Thyroid gland (tissue), 4 donors: Measurements from ENCODE around the gene PCCA. TPM values are rescaled to one million over a fixed set of nuclear protein-coding genes. Genes with fewer than 3 reads are reported as not detected.
A peak's percentile ranks its signal among the peaks of the same experiment; 100 is the strongest.
"Not testable (repeated sequence)": the region's sequence is repeated elsewhere in the genome, so short reads cannot be mapped to it uniquely, and the experiment has no call there.

Source experiments
- DNase-seq, 2 donors: peaks; one replicate each; pipeline ENCODE4 v3.0.0-alpha.2; 2019
- H3K27ac ChIP-seq, 3 donors: fragments of 200-600 bp; sonication (generic); 1 replicate in 2 of 3; 2 replicates in 1 of 3; pipeline ENCODE4 v1.5.1; 2016 to 2019; ENCODE audit warnings: mild to moderate bottlenecking in 1 of 3, moderate library complexity in 1 of 3
- H3K27me3 ChIP-seq: fragments of 200-600 bp; sonication (generic); one replicate; pipeline ENCODE4 v1.5.1; 2019
- H3K36me3 ChIP-seq, 2 donors: fragments of 200-600 bp; sonication (generic); one replicate each; pipeline ENCODE4 v1.5.1; 2016 to 2019
- H3K4me1 ChIP-seq, 2 donors: fragments of 200-600 bp; sonication (generic); one replicate each; pipeline ENCODE4 v1.5.1; 2017 to 2019
- H3K4me3 ChIP-seq, 3 donors: fragments of 200-600 bp; sonication (generic); replicated peaks in 1 of 3; 1 replicate in 2 of 3; 2 replicates in 1 of 3; pipeline ENCODE4 v1.5.1; 2016; ENCODE audit warnings: mild to moderate bottlenecking in 1 of 3
- H3K9me3 ChIP-seq: fragments of 200-600 bp; sonication (generic); one replicate; pipeline ENCODE4 v1.5.1; 2017
- POLR2A ChIP-seq, 2 donors: fragments of 450-650 bp; IDR thresholded peaks; one replicate each; pipeline ENCODE4 v1.6.1; 2017; ENCODE audit warnings: antibody characterized with exemption in 2 of 2, mild to moderate bottlenecking in 2 of 2, moderate library complexity in 1 of 2
- WGBS, 2 donors: methylation state at CpG; one replicate each; pipeline ENCODE4 v1.1.5; 2017; 5-methylcytosine and 5-hydroxymethylcytosine counted together
- intact Hi-C: fragments of 100-400 bp; cut with DNase I; formaldehyde crosslinking; loops from one replicate; pipeline ENCODE4 v1.15.1; 2023
- total RNA-seq, 4 donors: library from RNA; depleted of rRNA; stranded (reverse); fragments of >200 nt; gene quantifications; one replicate each; pipeline ENCODE4 v1.2.3, GENCODE V29; 2016
- TF ChIP-seq, protein P1 (sequence below), 6 experiments: fragments of 200-600 bp in 3 of 6; fragments of 450-650 bp in 3 of 6; sonication (generic) in 3 of 6; IDR thresholded peaks; one replicate each; pipeline ENCODE4 v1.5.1; 2016 to 2019; ENCODE audit warnings: antibody characterized with exemption in 6 of 6, mild to moderate bottlenecking in 2 of 6, inconsistent platforms in 1 of 6, moderate library complexity in 1 of 6

The PCCA gene
- total RNA-seq, 4 donors from 2014 or later, result 54.3 to 95.2 (median 67.7) TPM

DNA sequence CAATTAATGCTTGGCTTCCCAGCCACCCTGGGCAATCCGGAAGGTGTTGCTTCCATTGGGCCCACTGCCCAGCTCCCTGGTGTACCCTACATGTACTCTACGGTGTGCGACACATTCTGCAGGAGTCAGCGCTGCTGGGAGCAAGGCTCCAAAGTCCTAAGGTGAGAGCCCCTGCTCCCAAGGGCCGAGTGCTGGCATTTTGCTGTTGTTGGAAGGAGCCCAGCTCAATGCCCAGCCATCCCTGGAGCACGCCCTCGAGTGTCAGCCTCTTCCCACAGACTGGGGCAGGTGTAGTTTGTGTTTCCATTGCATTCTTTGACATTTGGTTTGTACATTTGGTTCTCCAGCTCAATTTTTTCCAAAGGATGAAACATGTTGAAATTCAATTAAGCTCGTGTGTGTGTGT lies 435.1 kb downstream of the PCCA start:
- WGBS, 2 donors, result 70 to 81% methylated on average over 4 to 8 of the region's 8 CpGs
- intact Hi-C loops, result no loop called here
- H3K4me3 ChIP-seq, result no peak overlapping the region
- TF ChIP-seq, protein P1, sequence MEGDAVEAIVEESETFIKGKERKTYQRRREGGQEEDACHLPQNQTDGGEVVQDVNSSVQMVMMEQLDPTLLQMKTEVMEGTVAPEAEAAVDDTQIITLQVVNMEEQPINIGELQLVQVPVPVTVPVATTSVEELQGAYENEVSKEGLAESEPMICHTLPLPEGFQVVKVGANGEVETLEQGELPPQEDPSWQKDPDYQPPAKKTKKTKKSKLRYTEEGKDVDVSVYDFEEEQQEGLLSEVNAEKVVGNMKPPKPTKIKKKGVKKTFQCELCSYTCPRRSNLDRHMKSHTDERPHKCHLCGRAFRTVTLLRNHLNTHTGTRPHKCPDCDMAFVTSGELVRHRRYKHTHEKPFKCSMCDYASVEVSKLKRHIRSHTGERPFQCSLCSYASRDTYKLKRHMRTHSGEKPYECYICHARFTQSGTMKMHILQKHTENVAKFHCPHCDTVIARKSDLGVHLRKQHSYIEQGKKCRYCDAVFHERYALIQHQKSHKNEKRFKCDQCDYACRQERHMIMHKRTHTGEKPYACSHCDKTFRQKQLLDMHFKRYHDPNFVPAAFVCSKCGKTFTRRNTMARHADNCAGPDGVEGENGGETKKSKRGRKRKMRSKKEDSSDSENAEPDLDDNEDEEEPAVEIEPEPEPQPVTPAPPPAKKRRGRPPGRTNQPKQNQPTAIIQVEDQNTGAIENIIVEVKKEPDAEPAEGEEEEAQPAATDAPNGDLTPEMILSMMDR (IDR thresholded peaks at IDR 0.05), result no peak
- TF ChIP-seq POLR2A (IDR thresholded peaks at IDR 0.05), result no peak
- no peak overlapping the region for H3K27ac ChIP-seq
- H3K9me3 ChIP-seq, result no peaks in the 10 kb centered on the region
- DNase-seq, result peak in 1 of 2 donors; percentile 17
- H3K27me3 ChIP-seq, result no peaks in the 10 kb centered on the region
- H3K36me3 ChIP-seq, result no peaks in the 10 kb centered on the region
- no peaks in the 10 kb centered on the region for H3K4me1 ChIP-seq

- H3K4me3 ChIP-seq, DNase-seq, H3K27me3 ChIP-seq, H3K9me3 ChIP-seq, H3K4me1 ChIP-seq, H3K36me3 ChIP-seq, H3K27ac ChIP-seq, intact Hi-C loops: not testable (repeated sequence)
- 97 to 98% methylated on average over 5 of the region's 5 CpGs for WGBS, 2 donors
Measured at GRCh38 chr13:100524688-100525087, 435.8 kb downstream of the PCCA start.

GRCh38 chr13:100525453-100526317 lies 436.8 kb downstream of the PCCA start:
- intact Hi-C loops, result no loop called here
- no peaks in the 10 kb centered on the region for H3K4me1 ChIP-seq
- H3K27me3 ChIP-seq, result no peaks in the 10 kb centered on the region
- H3K4me3 ChIP-seq, result no peak overlapping the region
- no peak overlapping the region for H3K27ac ChIP-seq
- TF ChIP-seq, protein P1 (IDR thresholded peaks at IDR 0.05), result no peak
- TF ChIP-seq POLR2A (IDR thresholded peaks at IDR 0.05), result no peak
- 90 to 95% methylated on average over 17 of the region's 17 CpGs for WGBS, 2 donors
- DNase-seq, result no peak
- H3K36me3 ChIP-seq, result no peaks in the 10 kb centered on the region
- no peaks in the 10 kb centered on the region for H3K9me3 ChIP-seq

GRCh38 chr13:100526318-100527000 lies 437.6 kb downstream of the PCCA start:
- DNase-seq, result no peak
- TF ChIP-seq, protein P1 (IDR thresholded peaks at IDR 0.05), result no peak
- no peak for TF ChIP-seq POLR2A (IDR thresholded peaks at IDR 0.05)
- no peaks in the 10 kb centered on the region for H3K36me3 ChIP-seq
- 92 to 95% methylated on average over 27 of the region's 27 CpGs for WGBS, 2 donors
- no peaks in the 10 kb centered on the region for H3K4me1 ChIP-seq
- H3K9me3 ChIP-seq, result no peaks in the 10 kb centered on the region
- no peaks in the 10 kb centered on the region for H3K27me3 ChIP-seq
- no peak overlapping the region for H3K4me3 ChIP-seq
- intact Hi-C loops, result no loop called here
- no peak overlapping the region for H3K27ac ChIP-seq

GRCh38 chr13:100527644-100528043 lies 438.8 kb downstream of the PCCA start:
- 91 to 99% methylated on average over 9 of the region's 9 CpGs for WGBS, 2 donors

More at GRCh38 chr13:100527644-100528043, 438.8 kb downstream of the PCCA start:
- TF ChIP-seq POLR2A (IDR thresholded peaks at IDR 0.05), result no peak
- TF ChIP-seq, protein P1 (IDR thresholded peaks at IDR 0.05), result no peak
- intact Hi-C loops, result no loop called here
- H3K9me3 ChIP-seq, result no peaks in the 10 kb centered on the region
- H3K4me3 ChIP-seq, result no peak overlapping the region
- peaks cover 0 to 6% of the 10 kb centered on the region in 2 donors for H3K36me3 ChIP-seq
- no peak for DNase-seq
- no peak overlapping the region for H3K27ac ChIP-seq
- no peaks in the 10 kb centered on the region for H3K27me3 ChIP-seq
- no peaks in the 10 kb centered on the region for H3K4me1 ChIP-seq
